ENCODE results near the gene TET3. TPM values are rescaled to one million over a fixed set of nuclear protein-coding genes. Genes with fewer than 3 reads are reported as not detected.

The TET3 gene
- total RNA-seq, 2 experiments from 2014 or later, result 22.2 to 24.1 TPM

GRCh38 chr2:73946666-73947065 is 38.0 kb upstream of the TET3 start:
- CTCF ChIA-PET, result no interaction called here
- Histone ChIP-seq H3K27ac (ENCODE audit: low read depth in 1 of 2, low read length in 2 of 2) (peak overlapping the region in 1 of 2 donors; percentile 43), H3K4me3 (ENCODE audit: low read length) (no peak overlapping the region), H3K27me3 (ENCODE audit: control insufficient read depth in 1 of 2, insufficient read depth in 2 of 2, low read length in 2 of 2) (no peaks in the 10 kb centered on the region), H3K9me3 (ENCODE audit: control insufficient read depth in 1 of 2, insufficient read depth in 1 of 2, low read length in 2 of 2) (no peaks in the 10 kb centered on the region), H3K4me1 (ENCODE audit: insufficient read depth, low read length) (peaks cover 34% of the 10 kb centered on the region), H3K36me3 (ENCODE audit: insufficient read depth, low read length) (peaks cover 66% of the 10 kb centered on the region)
- DNase-seq (no peak), ATAC-seq (ENCODE audit: poor library complexity) (no peak)
- no peaks in the 10 kb centered on the region for H3K9me3 Mint-ChIP-seq
- peak overlapping the region; percentile 87 for H3K27ac Mint-ChIP-seq
- no peak overlapping the region for H3K4me3 Mint-ChIP-seq
- H3K4me1 Mint-ChIP-seq (ENCODE audit: low read depth), result peaks cover 82% of the 10 kb centered on the region
- peaks cover 81% of the 10 kb centered on the region for H3K36me3 Mint-ChIP-seq (ENCODE audit: low read depth)
- POLR2A ChIA-PET, result interaction anchor here (1.2 to 2.3 kb wide), 2 partner anchors 20 to 24 kb away, joined by 3 to 6 read pairs; partner anchors contain the start of gene DGUOK
- no peaks in the 10 kb centered on the region for H3K27me3 Mint-ChIP-seq
- TF ChIP-seq, protein P1, sequence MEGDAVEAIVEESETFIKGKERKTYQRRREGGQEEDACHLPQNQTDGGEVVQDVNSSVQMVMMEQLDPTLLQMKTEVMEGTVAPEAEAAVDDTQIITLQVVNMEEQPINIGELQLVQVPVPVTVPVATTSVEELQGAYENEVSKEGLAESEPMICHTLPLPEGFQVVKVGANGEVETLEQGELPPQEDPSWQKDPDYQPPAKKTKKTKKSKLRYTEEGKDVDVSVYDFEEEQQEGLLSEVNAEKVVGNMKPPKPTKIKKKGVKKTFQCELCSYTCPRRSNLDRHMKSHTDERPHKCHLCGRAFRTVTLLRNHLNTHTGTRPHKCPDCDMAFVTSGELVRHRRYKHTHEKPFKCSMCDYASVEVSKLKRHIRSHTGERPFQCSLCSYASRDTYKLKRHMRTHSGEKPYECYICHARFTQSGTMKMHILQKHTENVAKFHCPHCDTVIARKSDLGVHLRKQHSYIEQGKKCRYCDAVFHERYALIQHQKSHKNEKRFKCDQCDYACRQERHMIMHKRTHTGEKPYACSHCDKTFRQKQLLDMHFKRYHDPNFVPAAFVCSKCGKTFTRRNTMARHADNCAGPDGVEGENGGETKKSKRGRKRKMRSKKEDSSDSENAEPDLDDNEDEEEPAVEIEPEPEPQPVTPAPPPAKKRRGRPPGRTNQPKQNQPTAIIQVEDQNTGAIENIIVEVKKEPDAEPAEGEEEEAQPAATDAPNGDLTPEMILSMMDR (IDR thresholded peaks at IDR 0.05), result no peak
- intact Hi-C loops (cut with DNase I, micrococcal nuclease), result no loop called here

- CTCF ChIA-PET, result no interaction called here
- peaks cover 86% of the 10 kb centered on the region for H3K4me1 Mint-ChIP-seq (ENCODE audit: low read depth)
Measured at GRCh38 chr2:73947412-73948018, 37.2 kb upstream of the TET3 start.

DNA sequence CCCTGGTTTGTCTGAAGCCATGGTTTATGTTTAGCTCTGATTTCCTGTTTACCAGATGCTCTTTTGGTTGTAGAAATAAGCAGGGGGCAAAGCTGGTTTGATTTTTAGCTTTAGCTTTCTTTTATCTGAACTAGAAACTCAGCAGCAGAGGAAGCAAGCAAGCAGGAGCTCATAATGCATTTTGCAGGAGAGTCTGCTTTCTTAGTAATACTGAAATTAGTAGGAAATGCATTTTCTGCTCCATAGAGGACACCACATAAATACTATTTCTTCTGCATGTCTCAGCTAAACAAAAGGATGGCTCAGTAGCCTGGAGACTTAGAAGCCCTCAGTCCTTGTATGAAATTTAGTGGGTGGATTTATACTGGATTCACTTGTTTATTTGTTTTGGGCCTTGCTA is 34.9 kb upstream of the TET3 start:
- DNase-seq (no peak), ATAC-seq (ENCODE audit: poor library complexity) (no peak)
- Histone ChIP-seq H3K27ac (ENCODE audit: low read depth in 1 of 2, low read length in 2 of 2) (no peak overlapping the region), H3K4me1 (ENCODE audit: insufficient read depth, low read length) (peaks cover 35% of the 10 kb centered on the region), H3K9me3 (ENCODE audit: control insufficient read depth in 1 of 2, insufficient read depth in 1 of 2, low read length in 2 of 2) (no peaks in the 10 kb centered on the region), H3K36me3 (ENCODE audit: insufficient read depth, low read length) (peaks cover 79% of the 10 kb centered on the region), H3K4me3 (ENCODE audit: low read length) (no peak overlapping the region), H3K27me3 (ENCODE audit: control insufficient read depth in 1 of 2, insufficient read depth in 2 of 2, low read length in 2 of 2) (no peaks in the 10 kb centered on the region)
- peaks cover 81% of the 10 kb centered on the region for H3K36me3 Mint-ChIP-seq (ENCODE audit: low read depth)
- no peaks in the 10 kb centered on the region for H3K9me3 Mint-ChIP-seq
- TF ChIP-seq, protein P1 (IDR thresholded peaks at IDR 0.05), result no peak
- intact Hi-C loops (cut with DNase I, micrococcal nuclease), result no loop called here
- H3K27me3 Mint-ChIP-seq, result no peaks in the 10 kb centered on the region
- peak overlapping the region; percentile 23 for H3K4me3 Mint-ChIP-seq
- H3K4me1 Mint-ChIP-seq (ENCODE audit: low read depth), result peaks cover 83% of the 10 kb centered on the region
- CTCF ChIA-PET, result interaction anchor here (0.7 kb wide), 1 partner anchor 42 kb away, joined by 3 read pairs; no protein-coding TSS in a partner anchor
- POLR2A ChIA-PET, result interaction anchor here (1.2 to 2.6 kb wide), 4 partner anchors 21 to 38 kb away, joined by 3 to 15 read pairs (median 9); partner anchors contain the start of genes DGUOK and TET3
- peak overlapping the region; percentile 87 for H3K27ac Mint-ChIP-seq

More at GRCh38 chr2:73947412-73948018, 37.2 kb upstream of the TET3 start:
- Mint-ChIP-seq H3K27me3 (no peaks in the 10 kb centered on the region), H3K4me3 (no peak overlapping the region), H3K36me3 (ENCODE audit: low read depth) (peaks cover 84% of the 10 kb centered on the region), H3K9me3 (no peaks in the 10 kb centered on the region), H3K27ac (peak overlapping the region; percentile 87)
- TF ChIP-seq, protein P1 (IDR thresholded peaks at IDR 0.05), result no peak
- H3K27me3 ChIP-seq (ENCODE audit: control insufficient read depth in 1 of 2, insufficient read depth in 2 of 2, low read length in 2 of 2), result no peaks in the 10 kb centered on the region
- no peak for ATAC-seq (ENCODE audit: poor library complexity)
- H3K9me3 ChIP-seq (ENCODE audit: control insufficient read depth in 1 of 2, insufficient read depth in 1 of 2, low read length in 2 of 2), result no peaks in the 10 kb centered on the region
- peaks cover 39% of the 10 kb centered on the region for H3K4me1 ChIP-seq (ENCODE audit: insufficient read depth, low read length)
- H3K36me3 ChIP-seq (ENCODE audit: insufficient read depth, low read length), result peaks cover 74% of the 10 kb centered on the region
- POLR2A ChIA-PET, result interaction anchor here (1.2 to 2.6 kb wide), 2 partner anchors 20 to 24 kb away, joined by 3 to 8 read pairs; partner anchors contain the start of gene DGUOK
- H3K27ac ChIP-seq (ENCODE audit: low read depth in 1 of 2, low read length in 2 of 2), result peak overlapping the region in 1 of 2 donors; percentile 43
- no peak for DNase-seq
- intact Hi-C loops (cut with DNase I, micrococcal nuclease), result no loop called here
- H3K4me3 ChIP-seq (ENCODE audit: low read length), result no peak overlapping the region

Data from CD4-positive, alpha-beta T cell (primary cell).